IMR-90 (cell line): ENCODE data around the gene SEMA3E. TPM values are rescaled to one million over a fixed set of nuclear protein-coding genes. Genes with fewer than 3 reads are reported as not detected.

Experiments used
- ATAC-seq: fragments of 200-7000 bp; cut with Tn5 transposase; 2 replicates; pipeline ENCODE4 v1.9.1; 2020; ENCODE audit warnings: low read depth, mild to moderate bottlenecking, moderate library complexity
- BruUV-seq: library from RNA; stranded (reverse); fragments of 400-500 nt; replicated peaks from 2 replicates; lab custom pipeline; 2021; lab: Mats Ljungman, UMichigan
- CTCF ChIA-PET: fragments of 300-600 bp; formaldehyde crosslinking; extraction: SDS; loops from one replicate; lab custom pipeline; 2021; ENCODE audit warnings: antibody characterized with exemption; lab: Yijun Ruan, JAX
- POLR2A ChIA-PET: fragments of 300-600 bp; sonication (Branson Sonifier 250); formaldehyde crosslinking; loops from one replicate; lab custom pipeline; 2022; ENCODE audit warnings: antibody characterized with exemption; ENCODE audit not compliant: unreplicated experiment; lab: Charles Lee
- DNase-seq: peaks from one replicate; pipeline ENCODE4 v3.0.0; 2013
- H2AFZ ChIP-seq: replicated peaks from 2 replicates; pipeline ENCODE3; 2013; ENCODE audit warnings: low read length, mild to moderate bottlenecking; ENCODE audit not compliant: poor library complexity
- H2AK5ac ChIP-seq: 2 replicates; pipeline ENCODE4 v1.6.1; 2013; ENCODE audit warnings: low read depth, low read length, inconsistent platforms
- H2AK9ac ChIP-seq: replicated peaks from 2 replicates; pipeline ENCODE3; 2013; ENCODE audit warnings: mild to moderate bottlenecking, low read depth, low read length, moderate library complexity; ENCODE audit not compliant: poor library complexity
- H2BK120ac ChIP-seq: 2 replicates; pipeline ENCODE4 v1.6.1; 2013; ENCODE audit warnings: low read depth, low read length, inconsistent platforms
- H2BK15ac ChIP-seq: 3 replicates; pipeline ENCODE4 v1.6.1; 2013; ENCODE audit warnings: low read depth, low read length, inconsistent platforms
- H2BK20ac ChIP-seq: 2 replicates; pipeline ENCODE4 v1.6.1; 2013; ENCODE audit warnings: low read depth, mild to moderate bottlenecking, inconsistent platforms, low read length, moderate library complexity
- H2BK5ac ChIP-seq: 2 replicates; pipeline ENCODE4 v1.6.1; 2013; ENCODE audit warnings: mild to moderate bottlenecking, low read depth, low read length, inconsistent platforms; ENCODE audit not compliant: poor library complexity, severe bottlenecking
- H3K14ac ChIP-seq: replicated peaks from 2 replicates; pipeline ENCODE4 v1.6.1; 2013; ENCODE audit warnings: low read depth, low read length, inconsistent platforms
- H3K18ac ChIP-seq: 2 replicates; pipeline ENCODE4 v1.6.1; 2013; ENCODE audit warnings: low read depth, low read length, control low read depth
- H3K23ac ChIP-seq: 2 replicates; pipeline ENCODE4 v1.6.1; 2013; ENCODE audit warnings: low read depth, low read length, inconsistent platforms
- H3K27ac ChIP-seq: 2 replicates; pipeline ENCODE4 v1.5.1; 2013; ENCODE audit warnings: mild to moderate bottlenecking, control low read depth, low read length; ENCODE audit not compliant: insufficient read depth
- H3K27me3 ChIP-seq: 2 replicates; pipeline ENCODE4 v1.6.1; 2013; ENCODE audit warnings: low read length; ENCODE audit not compliant: control insufficient read depth, insufficient read depth
- H3K36me3 ChIP-seq: 2 replicates; pipeline ENCODE4 v1.6.1; 2013; ENCODE audit warnings: low read length, mixed read lengths; ENCODE audit not compliant: control insufficient read depth, insufficient read depth
- H3K4ac ChIP-seq: 2 replicates; pipeline ENCODE4 v1.6.1; 2013; ENCODE audit warnings: low read depth, low read length, inconsistent platforms
- H3K4me1 ChIP-seq: 2 replicates; pipeline ENCODE4 v1.6.1; 2013; ENCODE audit warnings: low read length, mixed read lengths; ENCODE audit not compliant: control insufficient read depth, insufficient read depth
- H3K4me2 ChIP-seq: 2 replicates; pipeline ENCODE4 v1.6.1; 2013; ENCODE audit warnings: low read depth, mild to moderate bottlenecking, control low read depth, low read length, moderate library complexity
- H3K4me3 ChIP-seq: 2 replicates; pipeline ENCODE4 v1.5.1; 2013; ENCODE audit warnings: low read depth, mild to moderate bottlenecking, control low read depth, low read length, moderate library complexity; ENCODE audit not compliant: insufficient read depth
- H3K56ac ChIP-seq: 2 replicates; pipeline ENCODE4 v1.6.1; 2013; ENCODE audit warnings: low read length, inconsistent platforms; ENCODE audit not compliant: insufficient read depth; ENCODE audit errors: extremely low read depth
- H3K79me1 ChIP-seq, 2 experiments: 2 replicates each; pipeline ENCODE4 v1.6.1; 2013; ENCODE audit warnings: low read length in 2 of 2, inconsistent platforms in 1 of 2, low read depth in 1 of 2
- H3K9ac ChIP-seq: 2 replicates; pipeline ENCODE4 v1.6.1; 2013; ENCODE audit warnings: low read depth, low read length, control low read depth
- H3K9me1 ChIP-seq: 2 replicates; pipeline ENCODE4 v1.6.1; 2013; ENCODE audit warnings: low read length, inconsistent platforms; ENCODE audit not compliant: insufficient read depth
- H3K9me3 ChIP-seq: 2 replicates; pipeline ENCODE4 v1.6.1; 2013; ENCODE audit warnings: low read length; ENCODE audit not compliant: control insufficient read depth, insufficient read depth
- H4K20me1 ChIP-seq: 2 replicates; pipeline ENCODE4 v1.6.1; 2013; ENCODE audit warnings: low read length, inconsistent platforms; ENCODE audit not compliant: insufficient read depth
- H4K5ac ChIP-seq: 2 replicates; pipeline ENCODE4 v1.6.1; 2013; ENCODE audit warnings: mild to moderate bottlenecking, low read depth, low read length, control low read depth
- H4K8ac ChIP-seq, 2 experiments: 2 replicates each; pipeline ENCODE4 v1.6.1; 2013; ENCODE audit warnings: low read depth in 2 of 2, low read length in 2 of 2, control low read depth in 1 of 2, inconsistent platforms in 1 of 2
- H4K91ac ChIP-seq: 2 replicates; pipeline ENCODE4 v1.6.1; 2013; ENCODE audit warnings: low read depth, low read length, inconsistent platforms; ENCODE audit not compliant: insufficient read depth
- BHLHE40 ChIP-seq: fragments of 150-350 bp; IDR thresholded peaks from 2 replicates; pipeline ENCODE4 v1.6.1; 2016; ENCODE audit warnings: mild to moderate bottlenecking, low read depth, low read length
- CEBPB ChIP-seq: IDR thresholded peaks from 2 replicates; pipeline ENCODE4 v1.6.1; 2012; ENCODE audit warnings: low read depth, low read length, improper control_type of control experiment
- CHD1 ChIP-seq: IDR thresholded peaks from 2 replicates; pipeline ENCODE4 v1.6.1; 2012; ENCODE audit warnings: low read depth, low read length, improper control_type of control experiment
- FOS ChIP-seq: fragments of 150-350 bp; IDR thresholded peaks from 2 replicates; pipeline ENCODE4 v1.6.1; 2016; ENCODE audit warnings: low read depth, low read length
- MAFK ChIP-seq: IDR thresholded peaks from 2 replicates; pipeline ENCODE4 v1.6.1; 2012; ENCODE audit warnings: low read depth, low read length, improper control_type of control experiment
- MAZ ChIP-seq: IDR thresholded peaks from 2 replicates; pipeline ENCODE4 v1.6.1; 2012; ENCODE audit warnings: low read depth, mild to moderate bottlenecking, low read length, improper control_type of control experiment, moderate library complexity, borderline replicate concordance
- MXI1 ChIP-seq: IDR thresholded peaks from 2 replicates; pipeline ENCODE4 v1.6.1; 2012; ENCODE audit warnings: low read depth, mild to moderate bottlenecking, low read length, moderate library complexity, borderline replicate concordance
- NFE2L2 ChIP-seq: fragments of 150-350 bp; IDR thresholded peaks from 2 replicates; pipeline ENCODE4 v1.6.1; 2016; ENCODE audit warnings: low read depth, mild to moderate bottlenecking, low read length
- POLR2A ChIP-seq: IDR thresholded peaks from 2 replicates; pipeline ENCODE4 v1.6.1; 2012; ENCODE audit warnings: mild to moderate bottlenecking, low read depth, low read length
- RAD21 ChIP-seq: IDR thresholded peaks from 2 replicates; pipeline ENCODE4 v1.6.1; 2012; ENCODE audit warnings: low read length, improper control_type of control experiment
- RCOR1 ChIP-seq: IDR thresholded peaks from 2 replicates; pipeline ENCODE4 v1.6.1; 2012; ENCODE audit warnings: mild to moderate bottlenecking, low read length, improper control_type of control experiment; ENCODE audit not compliant: insufficient replicate concordance
- RFX5 ChIP-seq: IDR thresholded peaks from 2 replicates; pipeline ENCODE4 v1.8.0; 2012; ENCODE audit warnings: low read depth, mild to moderate bottlenecking, low read length, moderate library complexity
- SMC3 ChIP-seq: fragments of 150-350 bp; IDR thresholded peaks from 2 replicates; pipeline ENCODE4 v1.6.1; 2016; ENCODE audit warnings: low read depth, mild to moderate bottlenecking, antibody characterized with exemption, low read length, moderate library complexity
- WGBS, 2 experiments: methylation state at CpG; one replicate each; pipeline versions ENCODE4 v1.1.5 to v1.1.7; 2013; ENCODE audit warnings: missing lambda C conversion rate in 2 of 2; ENCODE audit not compliant: insufficient read length in 1 of 2; ENCODE audit errors: extremely low coverage in 2 of 2; 5-methylcytosine and 5-hydroxymethylcytosine counted together
- dilution Hi-C: fragments of 300-500 bp; cut with HindIII; formaldehyde crosslinking; loops from one replicate; pipeline ENCODE4 v1.14.3; 2018; ENCODE audit warnings: low sequenced_read_pairs; ENCODE audit not compliant: unreplicated experiment
- in situ Hi-C: fragments of 300-500 bp; cut with MboI; formaldehyde crosslinking; loops from 3 replicates; pipeline ENCODE4 v1.14.3; 2019; ENCODE audit warnings: low sequenced_read_pairs, inconsistent platforms, mixed read lengths
- intact Hi-C: fragments of 100-400 bp; cut with micrococcal nuclease; formaldehyde crosslinking; loops from 2 replicates; pipeline ENCODE4 v1.10.0; 2022
- polyA plus RNA-seq, 3 experiments: library from polyadenylated mRNA; depleted of rRNA; stranded (reverse); fragments of >200 nt; gene quantifications; 2 replicates each; pipeline ENCODE4 v1.2.3, GENCODE V29; 2012; ENCODE audit warnings: low replicate concordance in 1 of 3
- total RNA-seq: library from RNA; depleted of rRNA; stranded (reverse); fragments of >200 nt; gene quantifications from 2 replicates; pipeline ENCODE4 v1.2.3, GENCODE V29; 2012
- TF ChIP-seq, protein P1 (sequence below): fragments of 150-350 bp; IDR thresholded peaks from 2 replicates; pipeline ENCODE4 v1.6.1; 2016; ENCODE audit warnings: low read depth, mild to moderate bottlenecking, low read length, moderate library complexity, borderline replicate concordance
- TF ChIP-seq, protein P2 (sequence below): conservative IDR thresholded peaks from 2 replicates; pipeline ENCODE4 v1.5.1; 2012; ENCODE audit warnings: mild to moderate bottlenecking, low read depth, low read length, improper control_type of control experiment
- TF ChIP-seq, protein P3 (sequence below): fragments of 150-350 bp; IDR thresholded peaks from 2 replicates; pipeline ENCODE4 v1.6.1; 2017; ENCODE audit warnings: mild to moderate bottlenecking, antibody characterized with exemption, low read length, low read depth

SEMA3E gene
- total and polyA plus RNA-seq, 2 of the 4 experiments (the other 2 are of a cell fraction): 0.31 to 0.72 TPM

DNA sequence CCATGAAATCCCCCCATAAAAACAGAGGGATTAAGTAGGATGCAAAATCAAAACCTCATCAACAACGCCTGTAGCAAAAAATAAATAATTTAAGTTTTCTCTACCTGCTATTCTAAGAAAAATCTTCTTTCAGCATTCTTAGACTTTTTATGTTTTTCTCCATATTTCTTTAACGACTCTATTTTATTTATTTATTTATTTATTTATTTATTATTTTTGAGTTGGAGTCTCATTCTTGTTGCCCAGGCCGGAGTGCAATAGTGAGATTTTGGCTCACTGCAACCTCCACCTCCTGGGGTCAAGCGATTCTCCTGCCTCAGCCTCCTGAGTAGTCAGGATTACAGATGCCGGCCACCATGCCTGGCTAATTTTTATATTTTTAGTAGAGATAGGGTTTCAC, 192.5 kb downstream of the SEMA3E start:
- Histone ChIP-seq H3K36me3 (no peaks in the 10 kb centered on the region), H2AK5ac (no peak overlapping the region), H2BK15ac (no peak overlapping the region), H3K9me1 (no peaks in the 10 kb centered on the region), H4K91ac (no peak overlapping the region), H3K4ac (no peak overlapping the region), H3K9ac (no peak overlapping the region), H4K20me1 (no peaks in the 10 kb centered on the region), H2BK5ac (no peak overlapping the region), H3K18ac (no peak overlapping the region), H2AFZ (no peak overlapping the region), H2AK9ac (no peak overlapping the region), H3K27me3 (no peaks in the 10 kb centered on the region), H3K79me1 (no peaks in the 10 kb centered on the region), H3K4me2 (no peak overlapping the region), H2BK20ac (no peak overlapping the region), H3K56ac (no peak overlapping the region), H3K4me1 (no peaks in the 10 kb centered on the region), H3K9me3 (no peaks in the 10 kb centered on the region), H3K27ac (no peak overlapping the region), H4K8ac (no peak overlapping the region), H2BK120ac (no peak overlapping the region), H3K4me3 (no peak overlapping the region), H4K5ac (no peak overlapping the region), H3K14ac (no peak overlapping the region), H3K23ac (no peak overlapping the region)
- intact Hi-C loops: no loop called here
- no CpG with 5 or more reads among the region's 5 CpGs for WGBS, 2 experiments
- dilution Hi-C loops: no loop called here
- ChIA-PET POLR2A (no interaction called here), CTCF (no interaction called here)
- BruUV-seq: no TSS peak
- DNase-seq (no peak), ATAC-seq (no peak)
- in situ Hi-C loops: no loop called here
- TF ChIP-seq MAFK (no peak), MAZ (no peak), FOS (no peak), CHD1 (no peak), SMC3 (no peak), RAD21 (no peak), POLR2A (no peak), RFX5 (no peak), RCOR1 (no peak), BHLHE40 (no peak), CEBPB (no peak), MXI1 (no peak), NFE2L2 (no peak)
- TF ChIP-seq, protein P1, sequence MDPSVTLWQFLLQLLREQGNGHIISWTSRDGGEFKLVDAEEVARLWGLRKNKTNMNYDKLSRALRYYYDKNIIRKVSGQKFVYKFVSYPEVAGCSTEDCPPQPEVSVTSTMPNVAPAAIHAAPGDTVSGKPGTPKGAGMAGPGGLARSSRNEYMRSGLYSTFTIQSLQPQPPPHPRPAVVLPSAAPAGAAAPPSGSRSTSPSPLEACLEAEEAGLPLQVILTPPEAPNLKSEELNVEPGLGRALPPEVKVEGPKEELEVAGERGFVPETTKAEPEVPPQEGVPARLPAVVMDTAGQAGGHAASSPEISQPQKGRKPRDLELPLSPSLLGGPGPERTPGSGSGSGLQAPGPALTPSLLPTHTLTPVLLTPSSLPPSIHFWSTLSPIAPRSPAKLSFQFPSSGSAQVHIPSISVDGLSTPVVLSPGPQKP: no peak
- TF ChIP-seq, protein P2, sequence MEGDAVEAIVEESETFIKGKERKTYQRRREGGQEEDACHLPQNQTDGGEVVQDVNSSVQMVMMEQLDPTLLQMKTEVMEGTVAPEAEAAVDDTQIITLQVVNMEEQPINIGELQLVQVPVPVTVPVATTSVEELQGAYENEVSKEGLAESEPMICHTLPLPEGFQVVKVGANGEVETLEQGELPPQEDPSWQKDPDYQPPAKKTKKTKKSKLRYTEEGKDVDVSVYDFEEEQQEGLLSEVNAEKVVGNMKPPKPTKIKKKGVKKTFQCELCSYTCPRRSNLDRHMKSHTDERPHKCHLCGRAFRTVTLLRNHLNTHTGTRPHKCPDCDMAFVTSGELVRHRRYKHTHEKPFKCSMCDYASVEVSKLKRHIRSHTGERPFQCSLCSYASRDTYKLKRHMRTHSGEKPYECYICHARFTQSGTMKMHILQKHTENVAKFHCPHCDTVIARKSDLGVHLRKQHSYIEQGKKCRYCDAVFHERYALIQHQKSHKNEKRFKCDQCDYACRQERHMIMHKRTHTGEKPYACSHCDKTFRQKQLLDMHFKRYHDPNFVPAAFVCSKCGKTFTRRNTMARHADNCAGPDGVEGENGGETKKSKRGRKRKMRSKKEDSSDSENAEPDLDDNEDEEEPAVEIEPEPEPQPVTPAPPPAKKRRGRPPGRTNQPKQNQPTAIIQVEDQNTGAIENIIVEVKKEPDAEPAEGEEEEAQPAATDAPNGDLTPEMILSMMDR: no peak
- TF ChIP-seq, protein P3, sequence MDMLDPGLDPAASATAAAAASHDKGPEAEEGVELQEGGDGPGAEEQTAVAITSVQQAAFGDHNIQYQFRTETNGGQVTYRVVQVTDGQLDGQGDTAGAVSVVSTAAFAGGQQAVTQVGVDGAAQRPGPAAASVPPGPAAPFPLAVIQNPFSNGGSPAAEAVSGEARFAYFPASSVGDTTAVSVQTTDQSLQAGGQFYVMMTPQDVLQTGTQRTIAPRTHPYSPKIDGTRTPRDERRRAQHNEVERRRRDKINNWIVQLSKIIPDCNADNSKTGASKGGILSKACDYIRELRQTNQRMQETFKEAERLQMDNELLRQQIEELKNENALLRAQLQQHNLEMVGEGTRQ: no peak
